HepG2 (cell line): ENCODE measurements around the gene MACROD2. TPM values are rescaled to one million over a fixed set of nuclear protein-coding genes. Genes with fewer than 3 reads are reported as not detected.

Experiments used
- ATAC-seq: fragments of 200-7000 bp; cut with Tn5 transposase; 3 replicates; pipeline ENCODE4 v1.9.1; 2020; ENCODE audit warnings: mild to moderate bottlenecking, moderate library complexity
- BruUV-seq: library from RNA; stranded (reverse); fragments of 400-500 nt; replicated peaks from 2 replicates; lab custom pipeline; 2021; lab: Mats Ljungman, UMichigan
- CTCF ChIA-PET: fragments of 300-600 bp; formaldehyde crosslinking; extraction: SDS; loops from one replicate; lab custom pipeline; 2021; ENCODE audit warnings: low total read pairs, inconsistent platforms, low intra/inter-chr PET ratio; lab: Yijun Ruan, JAX
- POLR2A ChIA-PET: fragments of 350-600 bp; sonication (Branson Sonifier 250); formaldehyde crosslinking; loops from one replicate; lab custom pipeline; 2020; ENCODE audit warnings: antibody characterized with exemption, inconsistent platforms; lab: Yijun Ruan, JAX
- DNase-seq: peaks from one replicate; pipeline ENCODE4 v3.0.0-alpha.2; 2015; ENCODE audit warnings: low spot score
- FAIRE-seq: peaks from 3 replicates; lab custom pipeline; 2011; peaks lifted over from hg19 to GRCh38; lab: Jason Lieb, UNC
- H2AFZ ChIP-seq: one replicate; pipeline ENCODE4 v1.6.1; 2011; ENCODE audit warnings: low read length, inconsistent platforms
- H3K27ac ChIP-seq: fragments of 300-600 bp; 3 replicates; pipeline ENCODE4 v1.8.0; 2011; ENCODE audit warnings: mixed run types, mild to moderate bottlenecking, mixed read lengths, low read length, inconsistent platforms; ENCODE audit not compliant: insufficient read depth; ENCODE audit errors: extremely low read length
- H3K27me3 ChIP-seq, 2 experiments: fragments of 200-600 bp in 1 of 2; 2 replicates in 1 of 2; 3 replicates in 1 of 2; pipeline versions ENCODE4 v1.6.0 to v1.8.0; 2011; ENCODE audit warnings: low read length in 2 of 2, mild to moderate bottlenecking in 2 of 2, moderate library complexity in 2 of 2, inconsistent platforms in 1 of 2; ENCODE audit not compliant: insufficient read depth in 2 of 2, control insufficient read depth in 1 of 2
- H3K36me3 ChIP-seq, 2 experiments: fragments of 200-600 bp in 1 of 2; replicated peaks in 1 of 2; 2 replicates in 1 of 2; 3 replicates in 1 of 2; pipeline versions ENCODE4 v1.5.1 to v1.8.0; 2011; ENCODE audit warnings: low read length in 2 of 2, inconsistent platforms in 1 of 2; ENCODE audit not compliant: insufficient read depth in 2 of 2, control insufficient read depth in 1 of 2
- H3K4me1 ChIP-seq: 2 replicates; pipeline ENCODE4 v1.5.1; 2012; ENCODE audit warnings: low read length, inconsistent platforms; ENCODE audit not compliant: insufficient read depth
- H3K4me2 ChIP-seq: 2 replicates; pipeline ENCODE4 v1.6.0; 2011; ENCODE audit warnings: low read depth, low read length, inconsistent platforms
- H3K4me3 ChIP-seq, 3 experiments: fragments of 200-600 bp in 1 of 3; sonication (generic), shearing (Covaris generic) in 1 of 3; replicated peaks in 1 of 3; 2 replicates each; pipeline ENCODE4 v1.5.1; 2011 to 2016; ENCODE audit warnings: low read length in 3 of 3, inconsistent platforms in 2 of 3, low read depth in 2 of 3, mild to moderate bottlenecking in 2 of 3, control low read depth in 1 of 3, mixed read lengths in 1 of 3; ENCODE audit not compliant: insufficient read depth in 1 of 3
- H3K79me2 ChIP-seq: one replicate; pipeline ENCODE4 v1.6.1; 2011; ENCODE audit warnings: low read length, inconsistent platforms; ENCODE audit not compliant: insufficient read depth
- H3K9ac ChIP-seq: 2 replicates; pipeline ENCODE4 v1.6.0; 2011; ENCODE audit warnings: mild to moderate bottlenecking, low read depth, low read length, inconsistent platforms; ENCODE audit not compliant: insufficient read depth
- H3K9me3 ChIP-seq: 2 replicates; pipeline ENCODE4 v1.5.1; 2012; ENCODE audit warnings: mild to moderate bottlenecking, low read length
- H4K20me1 ChIP-seq: 2 replicates; pipeline ENCODE4 v1.6.0; 2011; ENCODE audit warnings: inconsistent platforms, mild to moderate bottlenecking, low read length, moderate library complexity; ENCODE audit not compliant: insufficient read depth
- HDAC2 ChIP-seq: sonication (generic); formaldehyde crosslinking; IDR thresholded peaks from 2 replicates; pipeline ENCODE4 v1.4.0; 2020; ENCODE audit warnings: missing genetic modification reagents
- HOXA7 ChIP-seq: sonication (generic); formaldehyde crosslinking; IDR thresholded peaks from 2 replicates; pipeline ENCODE4 v1.8.1; 2022; ENCODE audit warnings: mild to moderate bottlenecking, missing genetic modification reagents, moderate library complexity
- NCOA2 ChIP-seq: sonication (generic); formaldehyde crosslinking; IDR thresholded peaks from 2 replicates; pipeline ENCODE4 v1.8.0; 2022; ENCODE audit warnings: inconsistent platforms
- PAWR ChIP-seq: sonication (generic); formaldehyde crosslinking; IDR thresholded peaks from 2 replicates; pipeline ENCODE4 v1.4.0; 2020; ENCODE audit warnings: missing genetic modification reagents, mild to moderate bottlenecking, borderline replicate concordance
- SRSF1 ChIP-seq: fragments of 200-400 bp; formaldehyde crosslinking; optimal IDR thresholded peaks from 2 replicates; pipeline ENCODE3; 2017; ENCODE audit warnings: mild to moderate bottlenecking, low read depth, low read length, moderate library complexity
- TBX2 ChIP-seq: sonication (generic); formaldehyde crosslinking; IDR thresholded peaks from 2 replicates; pipeline ENCODE4 v1.5.0; 2020; ENCODE audit warnings: missing genetic modification reagents, mild to moderate bottlenecking, borderline replicate concordance
- ZC3H4 ChIP-seq: sonication (generic); formaldehyde crosslinking; IDR thresholded peaks from 2 replicates; pipeline ENCODE4 v1.4.0; 2020; ENCODE audit warnings: missing genetic modification reagents, borderline replicate concordance
- ZNF17 ChIP-seq: sonication (generic); formaldehyde crosslinking; IDR thresholded peaks from 2 replicates; pipeline ENCODE4 v1.5.0; 2020; ENCODE audit warnings: mild to moderate bottlenecking, missing genetic modification reagents
- ZNF589 ChIP-seq: sonication (generic); formaldehyde crosslinking; conservative IDR thresholded peaks from 2 replicates; pipeline ENCODE4 v1.8.0; 2022; ENCODE audit warnings: mild to moderate bottlenecking, moderate library complexity, missing genetic modification reagents
- ZNF75D ChIP-seq: sonication (generic); formaldehyde crosslinking; IDR thresholded peaks from 2 replicates; pipeline ENCODE4 v1.8.1; 2023; ENCODE audit warnings: missing genetic modification reagents, mild to moderate bottlenecking, borderline replicate concordance
- ZNF879 ChIP-seq: sonication (generic); formaldehyde crosslinking; IDR thresholded peaks from 2 replicates; pipeline ENCODE4 v1.8.1; 2023; ENCODE audit warnings: missing genetic modification reagents
- WGBS: methylation state at CpG from one replicate; pipeline ENCODE4 v1.1.6; 2017; ENCODE audit warnings: low lambda C conversion rate; 5-methylcytosine and 5-hydroxymethylcytosine counted together
- in situ Hi-C: cut with HindIII; loops from 2 replicates; pipeline ENCODE4 v1.10.0; 2017; ENCODE audit warnings: low pct_unique_long_range_greater_than_20kb; ENCODE audit not compliant: extremely low pct_ligation_motif_present
- intact Hi-C: fragments of 100-400 bp; cut with micrococcal nuclease; formaldehyde crosslinking; loops from one replicate; pipeline ENCODE4 v1.10.0; 2022; ENCODE audit not compliant: unreplicated experiment
- polyA plus RNA-seq, 8 experiments: library from polyadenylated mRNA; depleted of rRNA in 3 of 8; stranded (reverse) in 7 of 8; unstranded in 1 of 8; fragments of >200 nt; fragmentation: Illumina TruSeq in 4 of 8; extraction: Trizol in 4 of 8; gene quantifications; 2 replicates each; pipeline versions ENCODE4 v1.2.1 to v1.2.3, GENCODE V29; 2011 to 2016; ENCODE audit warnings: low read depth in 4 of 8, missing spikeins in 1 of 8, mixed read lengths in 1 of 8; ENCODE audit not compliant: insufficient read depth in 1 of 8
- total RNA-seq, 5 experiments: library from RNA; depleted of rRNA; stranded (reverse); fragments of >200 nt; fragmentation: Illumina TruSeq; extraction: Trizol; gene quantifications; 2 replicates each; pipeline ENCODE4 v1.2.3, GENCODE V29; 2016; ENCODE audit warnings: low read depth in 1 of 5
- TF ChIP-seq, protein P1 (sequence below): sonication (generic); formaldehyde crosslinking; IDR thresholded peaks from 2 replicates; pipeline ENCODE4 v1.4.0; 2020; ENCODE audit warnings: low read depth, mild to moderate bottlenecking, missing genetic modification reagents
- TF ChIP-seq, protein P2 (sequence below): sonication (generic); formaldehyde crosslinking; conservative IDR thresholded peaks from 2 replicates; pipeline ENCODE4 v1.8.0; 2022; ENCODE audit warnings: mild to moderate bottlenecking, moderate library complexity, missing genetic modification reagents
- TF ChIP-seq, protein P3 (sequence below): sonication (generic); formaldehyde crosslinking; IDR thresholded peaks from 2 replicates; pipeline ENCODE4 v1.4.0; 2020; ENCODE audit warnings: missing genetic modification reagents

MACROD2 gene
- total and polyA plus RNA-seq, 2 of the 13 experiments (the other 11 are each of a cell fraction or from before 2014, with no cell fraction given) = 0.13 to 0.51 TPM

DNA sequence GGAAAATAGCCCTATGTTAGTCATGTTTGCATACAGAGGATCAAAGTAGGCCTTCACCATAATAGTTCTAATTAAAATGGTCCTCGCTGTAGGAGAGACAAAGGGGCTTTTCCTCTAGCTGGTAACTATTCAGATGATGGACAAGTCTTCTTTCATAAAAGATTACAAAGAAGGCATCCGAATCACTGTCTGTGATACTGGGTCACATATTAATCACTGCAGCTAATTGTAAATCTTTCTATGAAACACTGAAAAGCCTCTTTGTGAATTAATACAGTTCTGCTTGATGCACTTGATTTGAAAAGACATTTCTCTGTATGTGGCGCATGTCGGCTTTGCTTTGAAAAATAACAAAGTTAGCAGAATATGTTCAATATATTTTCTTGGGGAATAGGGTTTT is 2057.1 kb downstream of the MACROD2 start:
- Histone ChIP-seq H3K27me3 (no peaks in the 10 kb centered on the region), H2AFZ (no peak overlapping the region), H4K20me1 (no peaks in the 10 kb centered on the region), H3K9ac (no peak overlapping the region), H3K27ac (no peak overlapping the region), H3K36me3 (no peaks in the 10 kb centered on the region), H3K79me2 (no peaks in the 10 kb centered on the region), H3K9me3 (peaks cover 35% of the 10 kb centered on the region), H3K4me2 (no peak overlapping the region), H3K4me1 (no peaks in the 10 kb centered on the region), H3K4me3 (no peak overlapping the region)
- ChIA-PET CTCF (no interaction called here), POLR2A (no interaction called here)
- TF ChIP-seq PAWR (CRISPR knock-in tag) (no peak), ZNF17 (CRISPR knock-in tag) (no peak), ZC3H4 (CRISPR knock-in tag) (no peak), ZNF589 (CRISPR knock-in tag) (no peak), ZNF75D (no peak), ZNF879 (no peak)
- TF ChIP-seq, protein P1, sequence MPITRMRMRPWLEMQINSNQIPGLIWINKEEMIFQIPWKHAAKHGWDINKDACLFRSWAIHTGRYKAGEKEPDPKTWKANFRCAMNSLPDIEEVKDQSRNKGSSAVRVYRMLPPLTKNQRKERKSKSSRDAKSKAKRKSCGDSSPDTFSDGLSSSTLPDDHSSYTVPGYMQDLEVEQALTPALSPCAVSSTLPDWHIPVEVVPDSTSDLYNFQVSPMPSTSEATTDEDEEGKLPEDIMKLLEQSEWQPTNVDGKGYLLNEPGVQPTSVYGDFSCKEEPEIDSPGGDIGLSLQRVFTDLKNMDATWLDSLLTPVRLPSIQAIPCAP (CRISPR knock-in tag) = no peak
- WGBS = 59% methylated on average over 4 of the region's 4 CpGs
- intact Hi-C loops (no loop called here), in situ Hi-C loops (no loop called here)
- DNase-seq (no peak), ATAC-seq (no peak), FAIRE-seq (no peak)
- no TSS peak for BruUV-seq

DNA sequence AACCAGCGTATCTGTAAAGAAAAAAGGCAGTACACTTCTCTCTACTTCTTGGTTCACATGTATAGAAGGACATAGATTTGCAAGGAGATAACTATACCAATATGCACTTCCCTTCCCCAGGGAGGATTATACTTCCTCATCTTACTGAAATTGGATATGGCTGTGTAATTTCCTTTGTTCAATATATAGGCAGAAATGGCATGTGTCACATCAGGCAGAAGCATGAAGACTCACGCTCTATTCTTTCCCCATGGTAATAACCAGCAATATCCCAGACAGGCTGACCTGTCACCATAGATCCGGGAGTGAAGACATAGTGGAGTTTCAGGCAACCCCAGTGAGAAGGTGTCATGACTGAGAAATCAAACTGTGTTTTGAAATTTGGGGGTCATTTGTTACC is 2059.7 kb downstream of the MACROD2 start:
- no TSS peak for BruUV-seq
- DNase-seq (no peak), FAIRE-seq (no peak), ATAC-seq (no peak)
- Histone ChIP-seq H3K4me3 (no peak overlapping the region), H3K36me3 (no peaks in the 10 kb centered on the region), H3K4me1 (no peaks in the 10 kb centered on the region), H4K20me1 (no peaks in the 10 kb centered on the region), H3K79me2 (no peaks in the 10 kb centered on the region), H3K4me2 (no peak overlapping the region), H3K9me3 (peaks cover 44% of the 10 kb centered on the region), H3K9ac (no peak overlapping the region), H3K27ac (no peak overlapping the region), H2AFZ (no peak overlapping the region), H3K27me3 (no peaks in the 10 kb centered on the region)
- CTCF ChIA-PET = no interaction called here
- intact Hi-C loops (no loop called here), in situ Hi-C loops (no loop called here)
- POLR2A ChIA-PET = no interaction called here
- WGBS = 26% methylated on average over 3 of the region's 3 CpGs
- TF ChIP-seq, protein P2, sequence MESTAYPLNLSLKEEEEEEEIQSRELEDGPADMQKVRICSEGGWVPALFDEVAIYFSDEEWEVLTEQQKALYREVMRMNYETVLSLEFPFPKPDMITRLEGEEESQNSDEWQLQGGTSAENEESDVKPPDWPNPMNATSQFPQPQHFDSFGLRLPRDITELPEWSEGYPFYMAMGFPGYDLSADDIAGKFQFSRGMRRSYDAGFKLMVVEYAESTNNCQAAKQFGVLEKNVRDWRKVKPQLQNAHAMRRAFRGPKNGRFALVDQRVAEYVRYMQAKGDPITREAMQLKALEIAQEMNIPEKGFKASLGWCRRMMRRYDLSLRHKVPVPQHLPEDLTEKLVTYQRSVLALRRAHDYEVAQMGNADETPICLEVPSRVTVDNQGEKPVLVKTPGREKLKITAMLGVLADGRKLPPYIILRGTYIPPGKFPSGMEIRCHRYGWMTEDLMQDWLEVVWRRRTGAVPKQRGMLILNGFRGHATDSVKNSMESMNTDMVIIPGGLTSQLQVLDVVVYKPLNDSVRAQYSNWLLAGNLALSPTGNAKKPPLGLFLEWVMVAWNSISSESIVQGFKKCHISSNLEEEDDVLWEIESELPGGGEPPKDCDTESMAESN (CRISPR knock-in tag) = no peak
- TF ChIP-seq, protein P3, sequence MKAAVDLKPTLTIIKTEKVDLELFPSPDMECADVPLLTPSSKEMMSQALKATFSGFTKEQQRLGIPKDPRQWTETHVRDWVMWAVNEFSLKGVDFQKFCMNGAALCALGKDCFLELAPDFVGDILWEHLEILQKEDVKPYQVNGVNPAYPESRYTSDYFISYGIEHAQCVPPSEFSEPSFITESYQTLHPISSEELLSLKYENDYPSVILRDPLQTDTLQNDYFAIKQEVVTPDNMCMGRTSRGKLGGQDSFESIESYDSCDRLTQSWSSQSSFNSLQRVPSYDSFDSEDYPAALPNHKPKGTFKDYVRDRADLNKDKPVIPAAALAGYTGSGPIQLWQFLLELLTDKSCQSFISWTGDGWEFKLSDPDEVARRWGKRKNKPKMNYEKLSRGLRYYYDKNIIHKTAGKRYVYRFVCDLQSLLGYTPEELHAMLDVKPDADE (CRISPR knock-in tag) = no peak
- TF ChIP-seq HOXA7 (CRISPR knock-in tag) (no peak), NCOA2 (CRISPR knock-in tag) (no peak), SRSF1 (no peak), HDAC2 (no peak), TBX2 (no peak)
